ENCODE results near the gene STC2. TPM values are rescaled to one million over a fixed set of nuclear protein-coding genes. Genes with fewer than 3 reads are reported as not detected.

Gene STC2
- total RNA-seq, 1 experiment from 2014 or later, result 57.0 TPM

DNA sequence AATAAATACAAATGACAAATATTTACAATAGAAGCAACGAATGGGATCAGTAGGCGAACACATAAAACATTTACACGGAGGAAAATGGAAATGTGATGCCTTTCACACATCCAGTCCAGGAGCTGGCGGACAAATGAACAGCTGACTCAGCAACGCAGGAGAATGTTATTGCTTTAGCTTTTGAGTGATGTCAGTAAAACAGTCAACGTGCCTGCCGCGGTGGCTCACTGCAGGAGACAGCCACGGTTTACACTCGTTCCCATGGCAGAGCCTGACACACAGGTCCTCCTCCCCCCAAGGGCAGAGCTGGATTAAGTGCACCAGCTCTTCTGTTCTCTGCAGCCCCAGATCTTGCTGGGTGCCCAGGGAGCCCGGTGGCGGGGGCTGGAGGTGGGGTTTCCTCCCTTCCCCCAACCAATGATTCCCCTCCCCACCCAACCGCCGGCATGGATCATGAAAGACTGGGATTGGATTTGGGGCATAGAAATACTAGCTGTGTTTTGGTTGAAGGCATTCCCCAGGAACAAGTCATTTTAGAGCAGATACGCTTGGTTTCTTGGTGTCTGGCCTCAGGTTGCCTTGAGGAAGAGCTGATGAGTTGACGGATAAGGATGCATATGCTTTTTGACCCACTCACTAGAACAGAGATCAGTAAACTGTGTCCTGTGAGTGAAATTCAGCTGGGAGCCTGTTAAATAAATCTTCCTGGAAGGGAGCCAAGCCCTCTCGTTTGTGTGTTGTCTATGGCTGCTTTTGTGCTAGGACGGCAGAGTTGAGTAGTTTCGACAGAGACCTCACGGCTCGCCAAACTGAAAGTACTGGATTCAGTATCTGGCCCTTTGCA is 12.5 kb downstream of the STC2 start (continued):
- no peak for TF ChIP-seq OVOL2 (CRISPR knock-in tag; IDR thresholded peaks at IDR 0.05; ENCODE audit: borderline replicate concordance)
- TF ChIP-seq, protein P1, sequence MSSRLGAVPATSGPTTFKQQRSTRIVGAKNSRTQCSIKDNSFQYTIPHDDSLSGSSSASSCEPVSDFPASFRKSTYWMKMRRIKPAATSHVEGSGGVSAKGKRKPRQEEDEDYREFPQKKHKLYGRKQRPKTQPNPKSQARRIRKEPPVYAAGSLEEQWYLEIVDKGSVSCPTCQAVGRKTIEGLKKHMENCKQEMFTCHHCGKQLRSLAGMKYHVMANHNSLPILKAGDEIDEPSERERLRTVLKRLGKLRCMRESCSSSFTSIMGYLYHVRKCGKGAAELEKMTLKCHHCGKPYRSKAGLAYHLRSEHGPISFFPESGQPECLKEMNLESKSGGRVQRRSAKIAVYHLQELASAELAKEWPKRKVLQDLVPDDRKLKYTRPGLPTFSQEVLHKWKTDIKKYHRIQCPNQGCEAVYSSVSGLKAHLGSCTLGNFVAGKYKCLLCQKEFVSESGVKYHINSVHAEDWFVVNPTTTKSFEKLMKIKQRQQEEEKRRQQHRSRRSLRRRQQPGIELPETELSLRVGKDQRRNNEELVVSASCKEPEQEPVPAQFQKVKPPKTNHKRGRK (CRISPR knock-in tag; IDR thresholded peaks at IDR 0.05; ENCODE audit: borderline replicate concordance), result no peak
- TF ChIP-seq SOX15 (CRISPR knock-in tag; IDR thresholded peaks at IDR 0.05), result no peak
- peak; percentile 38; the same call in 1 of the 2 replicates for TF ChIP-seq FOXP1 (CRISPR knock-in tag; IDR thresholded peaks at IDR 0.05; ENCODE audit: borderline replicate concordance)
- no peak for TF ChIP-seq NFYB (CRISPR knock-in tag; conservative IDR thresholded peaks at IDR 0.05; ENCODE audit: low read depth)
- TF ChIP-seq ZNF423 (CRISPR knock-in tag; IDR thresholded peaks at IDR 0.05), result no peak
- TF ChIP-seq NR2C2 (CRISPR knock-in tag; IDR thresholded peaks at IDR 0.05), result no peak
- TF ChIP-seq TP53 (CRISPR knock-in tag; IDR thresholded peaks at IDR 0.05), result no peak
- TF ChIP-seq CREB1 (CRISPR knock-in tag; IDR thresholded peaks at IDR 0.05), result no peak
- TF ChIP-seq ESRRA (CRISPR knock-in tag; IDR thresholded peaks at IDR 0.05; ENCODE audit: borderline replicate concordance), result no peak
- TF ChIP-seq, protein P2, sequence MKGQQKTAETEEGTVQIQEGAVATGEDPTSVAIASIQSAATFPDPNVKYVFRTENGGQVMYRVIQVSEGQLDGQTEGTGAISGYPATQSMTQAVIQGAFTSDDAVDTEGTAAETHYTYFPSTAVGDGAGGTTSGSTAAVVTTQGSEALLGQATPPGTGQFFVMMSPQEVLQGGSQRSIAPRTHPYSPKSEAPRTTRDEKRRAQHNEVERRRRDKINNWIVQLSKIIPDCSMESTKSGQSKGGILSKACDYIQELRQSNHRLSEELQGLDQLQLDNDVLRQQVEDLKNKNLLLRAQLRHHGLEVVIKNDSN (CRISPR knock-in tag; IDR thresholded peaks at IDR 0.05), result no peak
- no peak for TF ChIP-seq ZNF317 (CRISPR knock-in tag; IDR thresholded peaks at IDR 0.05; ENCODE audit: borderline replicate concordance, low read depth)
- TF ChIP-seq CREM (CRISPR knock-in tag; IDR thresholded peaks at IDR 0.05), result no peak
- TF ChIP-seq EMX1 (CRISPR knock-in tag; IDR thresholded peaks at IDR 0.05), result no peak
- no peak for TF ChIP-seq FOXJ3 (CRISPR knock-in tag; IDR thresholded peaks at IDR 0.05; ENCODE audit: borderline replicate concordance)
- TF ChIP-seq, protein P3, sequence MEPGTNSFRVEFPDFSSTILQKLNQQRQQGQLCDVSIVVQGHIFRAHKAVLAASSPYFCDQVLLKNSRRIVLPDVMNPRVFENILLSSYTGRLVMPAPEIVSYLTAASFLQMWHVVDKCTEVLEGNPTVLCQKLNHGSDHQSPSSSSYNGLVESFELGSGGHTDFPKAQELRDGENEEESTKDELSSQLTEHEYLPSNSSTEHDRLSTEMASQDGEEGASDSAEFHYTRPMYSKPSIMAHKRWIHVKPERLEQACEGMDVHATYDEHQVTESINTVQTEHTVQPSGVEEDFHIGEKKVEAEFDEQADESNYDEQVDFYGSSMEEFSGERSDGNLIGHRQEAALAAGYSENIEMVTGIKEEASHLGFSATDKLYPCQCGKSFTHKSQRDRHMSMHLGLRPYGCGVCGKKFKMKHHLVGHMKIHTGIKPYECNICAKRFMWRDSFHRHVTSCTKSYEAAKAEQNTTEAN (CRISPR knock-in tag; IDR thresholded peaks at IDR 0.05), result no peak
- no peak for TF ChIP-seq ZNF263 (CRISPR knock-in tag; IDR thresholded peaks at IDR 0.05; ENCODE audit: low read depth)
- TF ChIP-seq, protein P4, sequence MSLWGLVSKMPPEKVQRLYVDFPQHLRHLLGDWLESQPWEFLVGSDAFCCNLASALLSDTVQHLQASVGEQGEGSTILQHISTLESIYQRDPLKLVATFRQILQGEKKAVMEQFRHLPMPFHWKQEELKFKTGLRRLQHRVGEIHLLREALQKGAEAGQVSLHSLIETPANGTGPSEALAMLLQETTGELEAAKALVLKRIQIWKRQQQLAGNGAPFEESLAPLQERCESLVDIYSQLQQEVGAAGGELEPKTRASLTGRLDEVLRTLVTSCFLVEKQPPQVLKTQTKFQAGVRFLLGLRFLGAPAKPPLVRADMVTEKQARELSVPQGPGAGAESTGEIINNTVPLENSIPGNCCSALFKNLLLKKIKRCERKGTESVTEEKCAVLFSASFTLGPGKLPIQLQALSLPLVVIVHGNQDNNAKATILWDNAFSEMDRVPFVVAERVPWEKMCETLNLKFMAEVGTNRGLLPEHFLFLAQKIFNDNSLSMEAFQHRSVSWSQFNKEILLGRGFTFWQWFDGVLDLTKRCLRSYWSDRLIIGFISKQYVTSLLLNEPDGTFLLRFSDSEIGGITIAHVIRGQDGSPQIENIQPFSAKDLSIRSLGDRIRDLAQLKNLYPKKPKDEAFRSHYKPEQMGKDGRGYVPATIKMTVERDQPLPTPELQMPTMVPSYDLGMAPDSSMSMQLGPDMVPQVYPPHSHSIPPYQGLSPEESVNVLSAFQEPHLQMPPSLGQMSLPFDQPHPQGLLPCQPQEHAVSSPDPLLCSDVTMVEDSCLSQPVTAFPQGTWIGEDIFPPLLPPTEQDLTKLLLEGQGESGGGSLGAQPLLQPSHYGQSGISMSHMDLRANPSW (CRISPR knock-in tag; conservative IDR thresholded peaks at IDR 0.05; ENCODE audit: low read depth), result no peak

DNA sequence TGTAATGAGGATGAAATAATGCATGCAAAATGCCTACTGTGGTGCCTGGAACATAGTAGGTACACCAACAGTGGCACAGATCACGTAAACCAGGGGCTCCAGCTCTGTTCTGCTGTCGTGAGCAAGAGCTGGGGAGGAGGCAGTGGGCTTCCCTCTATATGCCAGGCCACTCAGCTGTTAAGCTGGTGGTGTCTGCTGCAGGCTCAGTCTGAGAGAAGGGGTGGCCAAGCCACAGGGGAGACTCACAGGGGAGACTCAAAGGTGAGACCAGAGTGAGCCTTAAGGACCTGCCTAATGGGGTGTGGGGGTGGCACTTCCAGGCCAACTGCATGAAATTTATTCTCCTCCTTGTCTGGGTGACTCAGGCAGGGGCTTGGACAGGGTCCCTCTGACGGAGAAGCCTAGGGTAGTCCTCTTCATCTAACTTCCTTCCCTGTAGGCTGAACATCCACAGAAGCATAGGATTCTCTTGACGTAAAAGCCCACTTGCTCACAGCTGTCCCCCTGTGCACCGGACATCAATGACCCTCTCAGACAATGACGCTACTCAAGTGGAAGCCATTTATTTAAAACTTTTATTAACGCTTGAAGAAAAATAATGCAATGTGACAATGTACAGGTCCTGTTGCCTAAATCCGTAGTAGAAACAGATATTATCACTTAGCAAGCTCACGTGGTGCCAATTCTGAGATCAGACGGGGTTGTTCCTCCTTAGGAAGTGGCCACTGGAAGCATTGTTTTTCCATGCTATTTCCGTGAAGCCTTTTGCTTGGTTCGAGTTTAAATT is 13.9 kb downstream of the STC2 start:
- Mint-ChIP-seq H3K36me3 (peaks cover 28% of the 10 kb centered on the region), H3K27ac (0 out of 2 replicates have a peak overlapping the region, but pooled peaks have one; percentile 6), H3K4me3 (no peak overlapping the region), H3K4me1 (peaks cover 41% of the 10 kb centered on the region), H3K9me3 (no peaks in the 10 kb centered on the region; the same call in 1 of the 2 replicates), H3K27me3 (ENCODE audit: low read depth) (peaks cover 28% of the 10 kb centered on the region)
- ChIA-PET POLR2A (interaction anchor here (1.6 to 5.5 kb wide), 4 partner anchors 11 to 549 kb away, joined by 3 to 79 read pairs (median 10); partner anchors contain the start of gene STC2), CTCF (interaction anchor here (0.9 to 6.5 kb wide), 4 partner anchors 10 to 21 kb away, joined by 3 to 37 read pairs (median 5); no protein-coding TSS in a partner anchor)
- no peak for DNase-seq (ENCODE audit: low spot score)
- ATAC-seq, result peak; percentile 17
- peak; percentile 81 for TF ChIP-seq NFATC4 (CRISPR knock-in tag; IDR thresholded peaks at IDR 0.05)
- TF ChIP-seq, protein P5, sequence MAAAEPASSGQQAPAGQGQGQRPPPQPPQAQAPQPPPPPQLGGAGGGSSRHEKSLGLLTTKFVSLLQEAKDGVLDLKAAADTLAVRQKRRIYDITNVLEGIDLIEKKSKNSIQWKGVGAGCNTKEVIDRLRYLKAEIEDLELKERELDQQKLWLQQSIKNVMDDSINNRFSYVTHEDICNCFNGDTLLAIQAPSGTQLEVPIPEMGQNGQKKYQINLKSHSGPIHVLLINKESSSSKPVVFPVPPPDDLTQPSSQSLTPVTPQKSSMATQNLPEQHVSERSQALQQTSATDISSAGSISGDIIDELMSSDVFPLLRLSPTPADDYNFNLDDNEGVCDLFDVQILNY (CRISPR knock-in tag; IDR thresholded peaks at IDR 0.05), result no peak
- no peak for TF ChIP-seq FOXJ3 (CRISPR knock-in tag; IDR thresholded peaks at IDR 0.05; ENCODE audit: borderline replicate concordance)
- peak; percentile 90; the same call in 1 of the 2 replicates for TF ChIP-seq ZNF416 (CRISPR knock-in tag; IDR thresholded peaks at IDR 0.05)
- TF ChIP-seq PRRX2 (CRISPR knock-in tag; IDR thresholded peaks at IDR 0.05), result peak; percentile 46; the same call in 1 of the 2 replicates
- TF ChIP-seq ZNF671 (CRISPR knock-in tag; IDR thresholded peaks at IDR 0.05), result peak; percentile 35; the same call in 1 of the 2 replicates
- TF ChIP-seq EMX1 (CRISPR knock-in tag; IDR thresholded peaks at IDR 0.05), result peak; percentile 92
- TF ChIP-seq, protein P6, sequence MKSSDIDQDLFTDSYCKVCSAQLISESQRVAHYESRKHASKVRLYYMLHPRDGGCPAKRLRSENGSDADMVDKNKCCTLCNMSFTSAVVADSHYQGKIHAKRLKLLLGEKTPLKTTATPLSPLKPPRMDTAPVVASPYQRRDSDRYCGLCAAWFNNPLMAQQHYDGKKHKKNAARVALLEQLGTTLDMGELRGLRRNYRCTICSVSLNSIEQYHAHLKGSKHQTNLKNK (CRISPR knock-in tag; IDR thresholded peaks at IDR 0.05), result peak; percentile 93
- TF ChIP-seq, protein P7, sequence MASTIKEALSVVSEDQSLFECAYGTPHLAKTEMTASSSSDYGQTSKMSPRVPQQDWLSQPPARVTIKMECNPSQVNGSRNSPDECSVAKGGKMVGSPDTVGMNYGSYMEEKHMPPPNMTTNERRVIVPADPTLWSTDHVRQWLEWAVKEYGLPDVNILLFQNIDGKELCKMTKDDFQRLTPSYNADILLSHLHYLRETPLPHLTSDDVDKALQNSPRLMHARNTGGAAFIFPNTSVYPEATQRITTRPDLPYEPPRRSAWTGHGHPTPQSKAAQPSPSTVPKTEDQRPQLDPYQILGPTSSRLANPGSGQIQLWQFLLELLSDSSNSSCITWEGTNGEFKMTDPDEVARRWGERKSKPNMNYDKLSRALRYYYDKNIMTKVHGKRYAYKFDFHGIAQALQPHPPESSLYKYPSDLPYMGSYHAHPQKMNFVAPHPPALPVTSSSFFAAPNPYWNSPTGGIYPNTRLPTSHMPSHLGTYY (CRISPR knock-in tag; IDR thresholded peaks at IDR 0.05), result peak; percentile 52; the same call in 1 of the 2 replicates

Data from WTC11 (cell line).